K562 treated with DMSO at 1 percent for 48 hours (cell line): ENCODE data around the gene FAM236C. TPM values are rescaled to one million over a fixed set of nuclear protein-coding genes. Genes with fewer than 3 reads are reported as not detected.

Experiments used
- total RNA-seq: library from RNA; unstranded; fragments of 300-600 nt; gene quantifications from 2 replicates; pipeline ENCODE4 v1.2.3, GENCODE V29; 2022; ENCODE audit warnings: low replicate concordance; ENCODE audit errors: extremely low read depth

The FAM236C gene
- total RNA-seq, result not detected in 2 replicates

GRCh38 chrX:72912315-72912714, at the start of gene FAM236C:
Gene FAM236C, plus strand, starts transcription at chrX:72912615. Its CDS starts 100 bp downstream, at chrX:72912715.

GRCh38 chrX:72937906-72938305, 25.5 kb downstream of the FAM236C start, which contains the start of gene FAM236A:
Gene FAM236A, plus strand, starts transcription at chrX:72938206. Its CDS starts 57 bp downstream, at chrX:72938263.

GRCh38 chrX:72943819-72944169, 31.4 kb downstream of the FAM236C start, which contains the start of gene DMRTC1:
Gene DMRTC1, minus strand, starts transcription at chrX:72943837. Its CDS starts 68,143 bp downstream, at chrX:72875694.

Other genes with a start within 250 kb of the FAM236C start
- 80.1 TPM in 1 of 2 replicates, not detected in the other for gene PHKA1, start 198.3 kb upstream of the FAM236C start, total RNA-seq
- gene DMRTC1B, start 135.7 kb upstream of the FAM236C start, total RNA-seq, result not detected in 2 replicates
- not detected in 2 replicates for gene FAM236B, start 130.0 kb upstream of the FAM236C start, total RNA-seq
- gene FAM236D, start 104.4 kb upstream of the FAM236C start, total RNA-seq, result not detected in 2 replicates
- not detected in 2 replicates for gene FAM236A, start 25.6 kb downstream of the FAM236C start, total RNA-seq
- not detected in 2 replicates for gene DMRTC1, start 31.2 kb downstream of the FAM236C start, total RNA-seq
- gene PABPC1L2B, start 90.3 kb downstream of the FAM236C start, total RNA-seq, result not detected in 2 replicates
- not detected in 2 replicates for gene PABPC1L2A, start 166.9 kb downstream of the FAM236C start, total RNA-seq